HEK293T (cell line): ENCODE data around the gene UGGT2.
"Not testable (repeated sequence)": the region's sequence is repeated elsewhere in the genome, so short reads cannot be mapped to it uniquely, and the experiment has no call there.

ENCODE experiments used
- CTCF ChIA-PET: fragments of 350-600 bp; formaldehyde crosslinking; extraction: SDS; loops from one replicate; lab custom pipeline; 2021; ENCODE audit warnings: antibody characterized with exemption, inconsistent platforms; lab: Yijun Ruan, JAX
- POLR2A ChIA-PET: fragments of 350-600 bp; formaldehyde crosslinking; extraction: SDS; loops from one replicate; lab custom pipeline; 2020; ENCODE audit warnings: antibody characterized with exemption, inconsistent platforms; lab: Yijun Ruan, JAX
- DNase-seq: peaks from one replicate; pipeline ENCODE4 v3.0.0; 2012; ENCODE audit warnings: mixed read lengths; ENCODE audit errors: extremely low spot score
- ARNT ChIP-seq: fragments of 450-650 bp; IDR thresholded peaks from 2 replicates; pipeline ENCODE4 v1.6.1; 2017; ENCODE audit warnings: mild to moderate bottlenecking
- BHLHE40 ChIP-seq: fragments of 450-650 bp; IDR thresholded peaks from 2 replicates; pipeline ENCODE4 v1.6.1; 2016; ENCODE audit warnings: mild to moderate bottlenecking, moderate library complexity, borderline replicate concordance
- CTBP1 ChIP-seq: fragments of 450-650 bp; IDR thresholded peaks from 2 replicates; pipeline ENCODE4 v1.6.1; 2016; ENCODE audit warnings: borderline replicate concordance
- ELF4 ChIP-seq: fragments of 450-650 bp; IDR thresholded peaks from 2 replicates; pipeline ENCODE4 v1.6.1; 2017; ENCODE audit warnings: antibody characterized with exemption
- FOXA1 ChIP-seq: fragments of 450-650 bp; IDR thresholded peaks from 2 replicates; pipeline ENCODE4 v1.6.1; 2016; ENCODE audit warnings: mild to moderate bottlenecking
- FOXK2 ChIP-seq: fragments of 450-650 bp; IDR thresholded peaks from 2 replicates; pipeline ENCODE4 v1.6.1; 2016; ENCODE audit warnings: mild to moderate bottlenecking
- FOXM1 ChIP-seq: fragments of 450-650 bp; IDR thresholded peaks from 2 replicates; pipeline ENCODE4 v1.6.1; 2017; ENCODE audit warnings: mild to moderate bottlenecking, borderline replicate concordance
- HDGF ChIP-seq: fragments of 450-650 bp; IDR thresholded peaks from 2 replicates; pipeline ENCODE4 v1.6.1; 2017; ENCODE audit warnings: antibody characterized with exemption, borderline replicate concordance
- L3MBTL2 ChIP-seq: fragments of 450-650 bp; conservative IDR thresholded peaks from 2 replicates; pipeline ENCODE4 v1.6.1; 2016; ENCODE audit warnings: mild to moderate bottlenecking
- LEF1 ChIP-seq: fragments of 450-650 bp; IDR thresholded peaks from 2 replicates; pipeline ENCODE4 v1.6.1; 2017; ENCODE audit warnings: mild to moderate bottlenecking, borderline replicate concordance
- NFRKB ChIP-seq: fragments of 450-650 bp; IDR thresholded peaks from 2 replicates; pipeline ENCODE4 v1.6.1; 2016; ENCODE audit warnings: mild to moderate bottlenecking, moderate library complexity
- PKNOX1 ChIP-seq: fragments of 450-650 bp; IDR thresholded peaks from 2 replicates; pipeline ENCODE4 v1.6.1; 2016
- SP1 ChIP-seq: fragments of 450-650 bp; IDR thresholded peaks from 2 replicates; pipeline ENCODE4 v1.6.1; 2017
- SUZ12 ChIP-seq: fragments of 450-650 bp; IDR thresholded peaks from 2 replicates; pipeline ENCODE4 v1.6.1; 2016; ENCODE audit warnings: mild to moderate bottlenecking
- TARDBP ChIP-seq: fragments of 450-650 bp; IDR thresholded peaks from 2 replicates; pipeline ENCODE4 v1.6.1; 2016
- ZNF384 ChIP-seq: fragments of 450-650 bp; IDR thresholded peaks from 2 replicates; pipeline ENCODE4 v1.6.1; 2016

Gene UGGT2

DNA sequence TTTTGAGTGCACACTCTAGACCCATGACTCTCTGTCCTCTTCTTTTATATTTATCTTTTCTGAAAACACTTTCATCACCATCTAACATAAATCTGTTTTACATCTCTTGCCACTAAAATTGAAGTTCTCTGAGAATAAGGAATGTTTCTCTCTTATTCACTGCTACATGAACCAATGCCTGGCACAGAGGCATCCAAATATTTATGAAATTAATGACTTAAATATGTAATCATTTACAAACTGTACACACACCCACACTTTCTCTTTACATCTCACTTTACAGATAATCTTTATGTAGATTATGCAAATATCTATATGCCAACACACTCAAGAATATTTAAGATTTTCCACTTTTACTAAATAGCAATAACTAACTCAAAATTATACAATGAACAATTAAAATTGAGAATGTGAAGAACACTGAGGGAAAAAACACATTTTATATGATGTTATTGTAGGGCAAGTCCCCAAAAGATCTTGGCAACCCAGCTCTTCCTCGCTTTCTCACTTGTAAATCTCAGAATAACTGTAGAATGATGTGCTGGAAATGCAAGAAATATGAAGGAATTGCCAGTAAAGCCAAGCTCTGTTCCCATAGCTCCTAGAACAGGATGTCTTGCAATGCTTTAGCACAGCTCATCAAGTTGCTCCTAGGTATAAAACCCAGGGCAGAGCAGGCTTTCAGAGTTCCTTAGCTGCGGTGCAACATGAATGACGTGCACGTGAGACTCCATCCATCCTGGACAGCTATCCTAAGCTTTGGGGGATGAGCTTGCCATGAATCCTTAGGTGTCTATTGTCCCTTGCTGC is 50.7 kb downstream of the UGGT2 start:
- TF ChIP-seq ELF4 (no peak), FOXM1 (no peak), ARNT (no peak), FOXK2 (no peak), LEF1 (no peak), BHLHE40 (no peak), NFRKB (no peak), ZNF384 (no peak), L3MBTL2 (no peak), FOXA1 (no peak), TARDBP (no peak), PKNOX1 (no peak)
- POLR2A ChIA-PET: no interaction called here
- CTCF ChIA-PET: interaction anchor here (0.8 to 2.6 kb wide), 2 partner anchors 17 to 1015 kb away, joined by 3 to 9 read pairs; no protein-coding TSS in a partner anchor

GRCh38 chr13:96000069-96000468 is 53.1 kb downstream of the UGGT2 start:
- DNase-seq: no peak
- TF ChIP-seq CTBP1: no peak
- no peak for TF ChIP-seq LEF1
- no peak for TF ChIP-seq TARDBP
- no peak for TF ChIP-seq ZNF384
- TF ChIP-seq ELF4: no peak
- no peak for TF ChIP-seq FOXA1
- TF ChIP-seq FOXM1: no peak
- no peak for TF ChIP-seq SUZ12
- TF ChIP-seq SP1: no peak
- TF ChIP-seq NFRKB: no peak
- no peak for TF ChIP-seq HDGF
- TF ChIP-seq BHLHE40: no peak
- no peak for TF ChIP-seq L3MBTL2
- no peak for TF ChIP-seq PKNOX1
- no peak for TF ChIP-seq FOXK2
- POLR2A ChIA-PET: no interaction called here
- CTCF ChIA-PET: interaction anchor here (1.0 to 1.1 kb wide), 2 partner anchors 20 to 958 kb away, joined by 3 to 5 read pairs; no protein-coding TSS in a partner anchor

More for the DNA sequence above, 50.7 kb downstream of the UGGT2 start:
- no peak for DNase-seq

- POLR2A ChIA-PET: no interaction called here
- no peak for DNase-seq
- no peak for TF ChIP-seq SP1
- TF ChIP-seq FOXM1: no peak
- no peak for TF ChIP-seq CTBP1
- TF ChIP-seq LEF1: no peak
- no peak for TF ChIP-seq FOXA1
- no peak for TF ChIP-seq TARDBP
- CTCF ChIA-PET: no interaction called here
Observed at GRCh38 chr13:95987841-95988240, 65.4 kb downstream of the UGGT2 start.

GRCh38 chr13:95982144-95982543 is 71.1 kb downstream of the UGGT2 start:
- ChIA-PET POLR2A (no interaction called here), CTCF (interaction anchor here (0.6 kb wide), 1 partner anchor 361 kb away, joined by 3 read pairs; no protein-coding TSS in a partner anchor)
- TF ChIP-seq ELF4 (no peak), CTBP1 (no peak), PKNOX1 (no peak), FOXA1 (no peak), TARDBP (no peak), LEF1 (no peak), HDGF (no peak), BHLHE40 (no peak), ARNT (no peak), ZNF384 (no peak), FOXM1 (no peak), SUZ12 (no peak), L3MBTL2 (no peak), FOXK2 (no peak), NFRKB (no peak), SP1 (no peak)
- no peak for DNase-seq

DNA sequence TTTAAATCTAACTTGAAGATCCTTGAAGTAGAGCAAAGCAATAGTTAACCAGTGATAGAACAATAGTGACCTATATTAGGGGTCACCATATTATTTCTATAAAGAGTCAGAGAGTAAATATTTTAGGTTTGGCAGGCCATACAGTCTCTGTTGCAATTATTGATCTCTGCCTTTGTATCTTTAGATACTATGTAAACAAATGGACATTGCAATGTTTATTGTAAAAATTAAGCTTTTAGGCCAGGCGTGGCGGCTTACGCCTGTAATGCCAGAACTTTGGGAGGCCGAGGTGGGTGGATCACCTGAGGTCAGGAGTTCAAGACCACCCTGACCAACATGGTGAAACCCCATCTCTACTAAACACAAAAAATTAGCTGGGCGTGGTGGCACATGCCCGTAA is 80.5 kb downstream of the UGGT2 start:
- POLR2A ChIA-PET, CTCF ChIA-PET, DNase-seq: not testable (repeated sequence)

DNA sequence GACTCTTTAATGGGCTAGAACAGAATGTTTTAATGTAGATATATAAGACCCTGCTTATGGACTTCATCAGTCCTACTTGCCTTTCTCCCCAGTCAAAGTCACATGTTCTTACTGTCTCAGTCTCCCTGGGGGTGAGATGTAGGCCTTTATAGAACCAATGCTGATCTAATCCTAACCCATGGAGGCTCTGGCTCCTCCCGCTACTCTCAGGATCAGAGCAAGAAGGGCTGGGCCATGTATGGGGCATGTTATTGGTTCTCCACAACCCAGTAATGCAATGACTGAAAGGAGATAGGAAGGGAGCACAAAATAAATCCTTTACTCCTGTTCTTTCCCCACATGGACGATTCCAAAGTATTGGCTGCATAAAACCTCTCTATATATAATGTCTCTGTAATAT is 82.3 kb downstream of the UGGT2 start:
- no peak for DNase-seq
- TF ChIP-seq NFRKB: no peak
- TF ChIP-seq LEF1: no peak
- TF ChIP-seq BHLHE40: no peak
- POLR2A ChIA-PET: no interaction called here
- CTCF ChIA-PET: no interaction called here
